ENCODE data around the gene TCEA3. TPM values are rescaled to one million over a fixed set of nuclear protein-coding genes. Genes with fewer than 3 reads are reported as not detected.
A peak's percentile ranks its signal among the peaks of the same experiment; 100 is the strongest.

The TCEA3 gene
- total and polyA plus RNA-seq, 2 of the 4 experiments (the other 2 are of a cell fraction): 3.0 to 6.3 TPM

- H2BK20ac ChIP-seq (ENCODE audit: low read depth, low read length): peak overlapping the region; percentile 35; the same call in 1 of the 2 replicates
- H3K23ac ChIP-seq (ENCODE audit: low read depth, low read length): no peak overlapping the region
- peak overlapping the region; percentile 46; the same call in 1 of the 2 replicates for H4K91ac ChIP-seq (ENCODE audit: insufficient read depth, low read depth, low read length)
- H3K18ac ChIP-seq (ENCODE audit: low read depth, low read length): no peak overlapping the region
- H3K56ac ChIP-seq (ENCODE audit: extremely low read depth, insufficient read depth, low read length): no peak overlapping the region
- no peak overlapping the region for H3K9ac ChIP-seq (ENCODE audit: low read depth, low read length)
- H2AFZ ChIP-seq (replicated peaks; ENCODE audit: low read length, poor library complexity): peak overlapping the region; percentile 34
- H3K4me1 ChIP-seq (ENCODE audit: control insufficient read depth, insufficient read depth, low read length): peaks cover 17% of the 10 kb centered on the region
- H3K4me3 ChIP-seq (ENCODE audit: insufficient read depth, low read depth, low read length): no peak overlapping the region
- H2AK9ac ChIP-seq (replicated peaks; ENCODE audit: low read depth, low read length, poor library complexity): no peak overlapping the region
- ChIA-PET CTCF (interaction anchor here (2.8 kb wide), 1 partner anchor 10 kb away, joined by 16 read pairs; no protein-coding TSS in a partner anchor), POLR2A (ENCODE audit: unreplicated experiment) (interaction anchor here (0.7 kb wide), 1 partner anchor 49 kb away, joined by 4 read pairs; the partner anchor contains the start of gene HNRNPR)
- H3K9me3 ChIP-seq (ENCODE audit: control insufficient read depth, insufficient read depth, low read length): no peaks in the 10 kb centered on the region
- WGBS, 2 experiments (ENCODE audit: extremely low coverage in 2 of 2, insufficient read length in 1 of 2): 92% methylated on average over 7 of the region's 15 CpGs; no CpG with 5 or more reads in 1 of the 2 experiments
- peak overlapping the region; percentile 42 for H2BK5ac ChIP-seq (ENCODE audit: low read depth, low read length, poor library complexity, severe bottlenecking)
- peak overlapping the region; percentile 70 for H2BK120ac ChIP-seq (ENCODE audit: low read depth, low read length)
- peak overlapping the region; percentile 68; the same call in 1 of the 2 replicates for H3K27ac ChIP-seq (ENCODE audit: insufficient read depth, low read length)
- peak overlapping the region in 1 of 2 experiments; percentile 68; a peak in 1 of 4 replicates for H4K8ac ChIP-seq (ENCODE audit: low read depth in 2 of 2, low read length in 2 of 2)
- H2BK15ac ChIP-seq (ENCODE audit: low read depth, low read length): peak overlapping the region; percentile 15; the same call in 1 of the 3 replicates
- 0 out of 2 replicates have a peak, but pooled peaks cover 7% of the 10 kb centered on the region for H4K20me1 ChIP-seq (ENCODE audit: insufficient read depth, low read length)
- H3K4me2 ChIP-seq (ENCODE audit: low read depth, low read length): no peak overlapping the region
- peak overlapping the region; percentile 50; the same call in 1 of the 2 replicates for H2AK5ac ChIP-seq (ENCODE audit: low read depth, low read length)
- no peaks in the 10 kb centered on the region for H3K36me3 ChIP-seq (ENCODE audit: control insufficient read depth, insufficient read depth, low read length)
- H3K27me3 ChIP-seq (ENCODE audit: control insufficient read depth, insufficient read depth, low read length): no peaks in the 10 kb centered on the region
- peaks cover 0 to 15% of the 10 kb centered on the region in 2 experiments; a peak in 2 of 4 replicates for H3K79me1 ChIP-seq (ENCODE audit: low read depth in 1 of 2, low read length in 2 of 2)
- DNase-seq (peak; percentile 76), ATAC-seq (ENCODE audit: low read depth) (peak; percentile 86)
- intact Hi-C loops (cut with micrococcal nuclease): no loop called here
- TF ChIP-seq MXI1 (IDR thresholded peaks at IDR 0.05; ENCODE audit: borderline replicate concordance, low read depth, low read length) (no peak), POLR2A (IDR thresholded peaks at IDR 0.05; ENCODE audit: low read depth, low read length) (no peak), BHLHE40 (IDR thresholded peaks at IDR 0.05; ENCODE audit: low read depth, low read length) (peak; percentile 24; the same call in 1 of the 2 replicates), FOS (IDR thresholded peaks at IDR 0.05; ENCODE audit: low read depth, low read length) (peak; percentile 61; the same call in 1 of the 2 replicates), RAD21 (IDR thresholded peaks at IDR 0.05; ENCODE audit: low read length) (0 out of 2 replicates have a peak, but pooled peaks have one; percentile 7)
- in situ Hi-C loops (cut with MboI; ENCODE audit: low sequenced_read_pairs): no loop called here
- no TSS peak for BruUV-seq (replicated peaks)
- peaks cover 27% of the 10 kb centered on the region for H3K9me1 ChIP-seq (ENCODE audit: insufficient read depth, low read length)
- dilution Hi-C loops (cut with HindIII; ENCODE audit: low sequenced_read_pairs, unreplicated experiment): no loop called here
- no peak overlapping the region for H4K5ac ChIP-seq (ENCODE audit: low read depth, low read length)
- no peak overlapping the region for H3K14ac ChIP-seq (replicated peaks; ENCODE audit: low read depth, low read length)
- peak overlapping the region; percentile 64; the same call in 1 of the 2 replicates for H3K4ac ChIP-seq (ENCODE audit: low read depth, low read length)
These were observed 30.8 kb downstream of the TCEA3 start for GRCh38 chr1:23393706-23394105.

Measured in IMR-90 (cell line).